ENCODE measurements around the gene KLF13. TPM values are rescaled to one million over a fixed set of nuclear protein-coding genes. Genes with fewer than 3 reads are reported as not detected.

The KLF13 gene
- 10 to 100 TPM; 63.4 to 84.7 (median 71.2) TPM for polyA plus RNA-seq (ENCODE audit: insufficient read length in 4 of 4)

GRCh38 chr15:31326156-31326874 is at the start of gene KLF13:
Gene KLF13, plus strand, starts transcription at chr15:31326835. Its CDS starts 378 bp downstream, at chr15:31327213.
- peak; percentile 89 to 94 (median 93) for DNase-seq (ENCODE audit: low read depth in 4 of 4, low spot score in 2 of 4)

GRCh38 chr15:31277335-31278060 is 49.1 kb upstream of the KLF13 start:
- DNase-seq (ENCODE audit: low read depth in 4 of 4, low spot score in 2 of 4) = no peak

- no peak for DNase-seq (ENCODE audit: low read depth in 4 of 4, low spot score in 2 of 4)
These were observed 48.6 kb upstream of the KLF13 start for GRCh38 chr15:31278061-31278445.

GRCh38 chr15:31278544-31279220 is 48.0 kb upstream of the KLF13 start:
- no peak for DNase-seq (ENCODE audit: low read depth in 4 of 4, low spot score in 2 of 4)

- DNase-seq (ENCODE audit: low read depth in 4 of 4, low spot score in 2 of 4) = no peak
These were observed 47.2 kb upstream of the KLF13 start for GRCh38 chr15:31279221-31280045.

- no peak for DNase-seq (ENCODE audit: low read depth in 4 of 4, low spot score in 2 of 4)
These were observed 46.4 kb upstream of the KLF13 start for GRCh38 chr15:31280046-31280830.

- DNase-seq (ENCODE audit: low read depth in 4 of 4, low spot score in 2 of 4) = no peak
These were observed 45.8 kb upstream of the KLF13 start for GRCh38 chr15:31280831-31281216.

- no peak for DNase-seq (ENCODE audit: low read depth in 4 of 4, low spot score in 2 of 4)
These were observed 43.6 kb upstream of the KLF13 start for GRCh38 chr15:31283043-31283442.

GRCh38 chr15:31285772-31286261 is 40.8 kb upstream of the KLF13 start:
- DNase-seq (ENCODE audit: low read depth in 4 of 4, low spot score in 2 of 4) = no peak

- no peak for DNase-seq (ENCODE audit: low read depth in 4 of 4, low spot score in 2 of 4)
These were observed 35.5 kb upstream of the KLF13 start for GRCh38 chr15:31291048-31291578.

GRCh38 chr15:31292391-31293015 is 34.1 kb upstream of the KLF13 start:
- DNase-seq (ENCODE audit: low read depth in 4 of 4, low spot score in 2 of 4) = no peak

GRCh38 chr15:31293655-31294054 is 33.0 kb upstream of the KLF13 start:
- DNase-seq (ENCODE audit: low read depth in 4 of 4, low spot score in 2 of 4) = no peak

GRCh38 chr15:31294067-31294466 is 32.6 kb upstream of the KLF13 start:
- DNase-seq (ENCODE audit: low read depth in 4 of 4, low spot score in 2 of 4) = no peak

- no peak for DNase-seq (ENCODE audit: low read depth in 4 of 4, low spot score in 2 of 4)
These were observed 31.0 kb upstream of the KLF13 start for GRCh38 chr15:31295658-31296057.

GRCh38 chr15:31296219-31296645 is 30.4 kb upstream of the KLF13 start:
- DNase-seq (ENCODE audit: low read depth in 4 of 4, low spot score in 2 of 4) = no peak

GRCh38 chr15:31296646-31297574 is 29.7 kb upstream of the KLF13 start:
- no peak for DNase-seq (ENCODE audit: low read depth in 4 of 4, low spot score in 2 of 4)

GRCh38 chr15:31297575-31298456 is 28.8 kb upstream of the KLF13 start:
- no peak for DNase-seq (ENCODE audit: low read depth in 4 of 4, low spot score in 2 of 4)

All from left renal cortex interstitium (tissue), 4 donors.